22Rv1 (cell line): Measurements from ENCODE around the gene DHH.

Experiments used
- H3K27ac ChIP-seq: fragments of 450-650 bp; 2 replicates; pipeline ENCODE4 v1.5.1; 2017
- ZFX ChIP-seq: fragments of 450-650 bp; IDR thresholded peaks from 2 replicates; pipeline ENCODE4 v1.6.1; 2017; ENCODE audit warnings: antibody characterized with exemption, borderline replicate concordance
- TF ChIP-seq, protein P1 (sequence below): fragments of 450-650 bp; IDR thresholded peaks from 2 replicates; pipeline ENCODE4 v1.5.1; 2017; ENCODE audit warnings: mild to moderate bottlenecking

DHH gene

DNA sequence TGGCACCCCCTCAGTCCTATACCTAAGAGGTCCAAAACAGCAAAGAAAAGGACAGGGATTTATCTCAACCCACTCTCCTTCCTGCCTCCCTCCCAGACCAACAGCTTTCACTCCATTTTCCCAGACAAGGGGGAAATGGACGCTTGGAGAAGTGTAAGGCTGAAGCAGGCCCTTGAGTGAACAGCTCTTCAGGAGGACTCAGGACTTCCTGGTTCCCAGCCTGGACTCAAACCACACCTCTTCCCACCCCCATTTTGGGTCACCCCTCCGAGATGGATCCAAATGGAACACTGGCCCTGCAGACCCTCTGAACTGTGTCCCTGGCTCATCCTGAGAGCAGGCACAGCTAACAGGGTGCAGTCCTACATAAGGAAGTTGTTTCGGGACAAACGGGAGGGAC, 36.7 kb downstream of the DHH start:
- H3K27ac ChIP-seq, result peak overlapping the region; percentile 89
- TF ChIP-seq ZFX, result no peak
- TF ChIP-seq, protein P1, sequence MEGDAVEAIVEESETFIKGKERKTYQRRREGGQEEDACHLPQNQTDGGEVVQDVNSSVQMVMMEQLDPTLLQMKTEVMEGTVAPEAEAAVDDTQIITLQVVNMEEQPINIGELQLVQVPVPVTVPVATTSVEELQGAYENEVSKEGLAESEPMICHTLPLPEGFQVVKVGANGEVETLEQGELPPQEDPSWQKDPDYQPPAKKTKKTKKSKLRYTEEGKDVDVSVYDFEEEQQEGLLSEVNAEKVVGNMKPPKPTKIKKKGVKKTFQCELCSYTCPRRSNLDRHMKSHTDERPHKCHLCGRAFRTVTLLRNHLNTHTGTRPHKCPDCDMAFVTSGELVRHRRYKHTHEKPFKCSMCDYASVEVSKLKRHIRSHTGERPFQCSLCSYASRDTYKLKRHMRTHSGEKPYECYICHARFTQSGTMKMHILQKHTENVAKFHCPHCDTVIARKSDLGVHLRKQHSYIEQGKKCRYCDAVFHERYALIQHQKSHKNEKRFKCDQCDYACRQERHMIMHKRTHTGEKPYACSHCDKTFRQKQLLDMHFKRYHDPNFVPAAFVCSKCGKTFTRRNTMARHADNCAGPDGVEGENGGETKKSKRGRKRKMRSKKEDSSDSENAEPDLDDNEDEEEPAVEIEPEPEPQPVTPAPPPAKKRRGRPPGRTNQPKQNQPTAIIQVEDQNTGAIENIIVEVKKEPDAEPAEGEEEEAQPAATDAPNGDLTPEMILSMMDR, result no peak

DNA sequence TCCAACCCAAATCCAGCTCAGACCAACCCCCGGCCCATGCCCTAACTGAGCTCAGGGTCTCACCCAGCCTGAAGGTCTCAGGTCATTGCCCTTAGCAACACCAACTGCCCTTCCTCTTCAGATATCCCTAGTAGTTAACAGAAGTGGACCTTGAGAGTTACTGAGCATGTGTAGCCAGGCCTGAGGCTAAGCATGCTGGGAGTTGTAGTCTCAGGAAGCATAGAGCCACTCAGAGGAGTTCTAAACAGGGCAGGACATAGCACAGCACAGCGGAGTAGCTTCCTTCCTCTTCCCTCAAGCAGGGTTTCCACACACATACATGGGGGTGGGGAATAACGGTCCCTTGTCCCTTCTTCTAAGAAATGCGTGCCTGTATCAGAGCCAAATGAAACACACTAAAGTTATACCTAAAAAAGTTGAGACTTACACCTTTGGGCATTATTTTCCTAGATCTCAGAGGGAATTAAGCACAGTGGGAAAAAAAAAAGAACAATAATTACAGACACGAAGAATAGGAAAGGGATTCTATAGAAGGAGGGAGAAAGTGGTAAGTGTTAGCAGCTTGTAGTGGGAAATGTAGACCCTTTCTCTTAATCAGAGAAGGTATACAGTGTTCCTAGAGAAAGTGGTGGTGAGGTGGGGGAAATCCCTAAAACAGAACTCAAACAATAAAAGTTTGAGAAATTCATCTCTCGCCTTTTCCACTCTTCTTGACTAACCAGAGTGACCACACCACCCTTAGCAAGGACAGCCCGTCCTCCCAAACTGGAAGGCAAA, 38.4 kb downstream of the DHH start:
- TF ChIP-seq, protein P1, result no peak
- no peak for TF ChIP-seq ZFX
- H3K27ac ChIP-seq, result peak overlapping the region; percentile 89

DNA sequence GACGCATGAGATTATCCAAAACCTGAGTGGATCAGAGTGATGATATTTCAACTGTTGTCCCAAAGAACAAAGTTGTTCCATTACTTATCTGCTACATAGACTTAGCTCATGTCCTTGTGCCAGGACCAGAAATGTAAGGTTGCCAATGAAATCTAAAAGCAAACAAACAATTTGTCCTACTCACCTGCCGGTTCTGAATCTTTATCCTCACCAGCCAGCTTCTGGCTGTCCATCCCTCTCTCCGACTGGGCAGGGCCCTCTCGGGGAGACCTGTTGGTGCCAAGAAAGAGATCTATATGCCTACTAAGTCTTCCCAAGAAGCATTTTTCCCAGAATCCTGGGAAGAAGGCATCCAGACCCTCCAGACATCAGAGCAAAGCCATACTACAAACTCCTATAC, 39.5 kb downstream of the DHH start:
- H3K27ac ChIP-seq, result peak overlapping the region; percentile 89
- no peak for TF ChIP-seq ZFX
- TF ChIP-seq, protein P1, result no peak

DNA sequence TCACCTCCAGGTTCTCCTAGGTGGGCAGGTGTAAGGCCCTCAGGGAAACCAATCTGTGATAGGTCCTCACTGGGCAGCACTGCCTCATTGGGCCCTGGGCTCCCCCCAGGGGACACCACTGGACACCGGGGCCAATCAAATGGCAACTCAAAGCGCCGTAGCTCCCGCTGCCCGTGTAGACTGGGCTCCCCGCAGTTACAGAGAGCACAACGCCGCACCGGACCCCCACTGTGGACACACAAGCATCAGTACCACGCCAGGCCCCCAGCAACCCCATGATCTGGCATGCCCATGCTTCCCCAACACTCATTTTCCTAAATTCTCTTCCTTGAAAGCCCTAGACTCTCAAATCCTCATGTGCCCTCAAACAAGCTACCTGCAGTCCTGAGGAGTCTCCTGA, 40.1 kb downstream of the DHH start:
- H3K27ac ChIP-seq, result peak overlapping the region; percentile 89
- no peak for TF ChIP-seq ZFX
- TF ChIP-seq, protein P1, result no peak

DNA sequence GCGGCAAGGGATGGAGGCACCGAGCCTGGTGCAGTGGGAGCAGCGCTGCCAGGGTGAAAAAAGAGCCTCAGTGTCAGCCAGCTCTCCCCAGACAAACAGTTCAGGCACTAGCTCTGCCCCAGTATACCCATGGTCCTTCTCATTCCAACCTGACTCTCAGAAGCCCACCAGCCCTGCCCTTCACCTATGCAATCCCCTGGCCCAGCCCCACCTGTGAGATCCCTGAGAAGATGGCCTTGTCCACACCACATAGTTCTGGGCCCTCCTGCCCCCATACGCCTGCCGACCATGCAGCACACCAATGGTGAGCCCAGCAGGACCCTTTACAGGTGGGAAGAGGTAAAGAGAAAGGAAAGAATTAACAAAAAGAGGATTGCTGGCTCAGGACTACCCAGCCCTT, 40.5 kb downstream of the DHH start:
- TF ChIP-seq, protein P1, result no peak
- TF ChIP-seq ZFX, result no peak
- H3K27ac ChIP-seq, result no peak overlapping the region

DNA sequence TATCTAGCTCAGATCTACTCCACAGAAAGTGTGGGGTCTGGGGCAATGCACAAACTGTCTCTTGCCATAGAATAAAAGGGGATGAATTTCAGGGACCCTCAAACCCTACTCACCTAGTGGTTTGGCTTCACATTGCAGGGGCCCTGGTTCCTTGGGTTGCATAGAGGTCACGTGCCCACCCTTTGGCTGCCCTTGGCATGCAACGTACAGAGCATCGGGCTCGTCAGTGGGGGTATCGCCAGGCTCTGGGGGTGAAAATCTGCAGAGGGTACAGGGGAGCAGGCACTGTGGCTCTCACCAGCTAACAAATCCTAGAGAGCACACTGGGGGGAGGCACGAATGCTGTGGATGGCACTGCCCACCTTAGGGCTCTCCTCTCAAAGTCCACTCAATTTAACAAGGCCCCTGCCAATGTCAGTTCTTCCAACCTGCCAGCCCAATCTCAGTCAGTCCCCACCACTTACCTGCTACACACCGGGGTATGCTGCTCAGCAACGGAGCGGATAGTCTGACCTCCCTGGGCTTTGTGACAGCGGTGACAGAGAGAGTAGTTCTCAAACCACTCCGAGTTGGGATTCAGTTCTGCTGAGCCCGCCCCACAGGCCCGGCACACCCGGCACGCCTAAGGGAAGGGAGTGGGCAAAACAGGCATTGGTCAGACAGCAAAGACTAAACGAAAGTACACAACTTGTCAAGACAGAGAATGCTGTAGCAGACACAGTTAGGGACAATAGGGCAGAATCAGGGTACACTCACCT, 42.0 kb downstream of the DHH start:
- no peak for TF ChIP-seq ZFX
- TF ChIP-seq, protein P1, result no peak
- no peak overlapping the region for H3K27ac ChIP-seq

DNA sequence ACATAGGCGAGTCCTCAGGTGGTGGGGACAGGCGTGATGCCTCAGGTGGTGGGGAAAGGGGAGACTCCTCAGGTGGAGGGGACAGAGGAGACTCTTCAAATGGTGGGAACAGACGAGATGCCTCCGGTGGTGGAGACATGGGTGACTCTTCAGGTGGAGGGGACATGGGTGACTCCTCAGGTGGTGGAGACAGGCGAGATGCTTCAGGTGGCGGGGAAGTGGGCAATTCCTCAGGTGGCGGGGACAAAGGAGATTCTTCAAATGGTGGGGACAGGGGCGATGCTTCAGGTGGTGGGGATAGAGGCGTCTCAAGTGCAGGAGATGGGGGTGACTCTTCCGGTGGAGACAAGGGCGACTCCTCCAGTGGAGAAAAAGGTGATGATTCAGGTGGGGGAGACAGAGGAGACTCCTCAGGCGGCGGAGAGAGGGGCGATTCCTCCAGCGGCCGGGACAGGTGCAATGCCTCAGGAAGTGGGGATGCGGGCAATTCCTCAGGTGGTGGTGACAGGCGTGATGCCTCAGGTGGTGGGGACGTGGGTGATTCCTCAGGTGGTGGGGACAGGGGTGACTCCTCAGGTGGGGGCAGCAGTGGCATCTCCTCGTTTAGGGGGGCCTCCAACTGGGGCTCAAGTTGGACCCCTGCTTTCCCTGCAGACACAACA, 42.7 kb downstream of the DHH start:
- TF ChIP-seq, protein P1, result no peak
- TF ChIP-seq ZFX, result no peak
- no peak overlapping the region for H3K27ac ChIP-seq
